NCI-H1105 treated with DMSO at 0.1 percent for 48 hours (cell line): ENCODE measurements around the gene MYO3B.

Source experiments
- DNase-seq: peaks from one replicate; lab custom pipeline; 2025; lab: John Stamatoyannopoulos, UW

MYO3B gene

GRCh38 chr2:170306293-170306873 is 128.4 kb downstream of the MYO3B start:
- DNase-seq = no peak

- DNase-seq = no peak
Measured at GRCh38 chr2:170307052-170307451, 129.1 kb downstream of the MYO3B start.

- DNase-seq = no peak
Measured at GRCh38 chr2:170307555-170308351, 129.8 kb downstream of the MYO3B start.

GRCh38 chr2:170310876-170311502 is 133.0 kb downstream of the MYO3B start:
- no peak for DNase-seq

- peak; percentile 81 for DNase-seq
Measured at GRCh38 chr2:170313347-170313991, 135.5 kb downstream of the MYO3B start.

GRCh38 chr2:170313992-170314348 is 136.0 kb downstream of the MYO3B start:
- no peak for DNase-seq

GRCh38 chr2:170314744-170315447 is 136.9 kb downstream of the MYO3B start:
- DNase-seq = no peak

GRCh38 chr2:170320948-170321347 is 143.0 kb downstream of the MYO3B start:
- no peak for DNase-seq

- no peak for DNase-seq
Measured at GRCh38 chr2:170321526-170321925, 143.6 kb downstream of the MYO3B start.

GRCh38 chr2:170322140-170322766 is 144.3 kb downstream of the MYO3B start:
- DNase-seq = no peak

- no peak for DNase-seq
Measured at GRCh38 chr2:170323743-170324142, 145.8 kb downstream of the MYO3B start.

GRCh38 chr2:170324640-170325046 is 146.7 kb downstream of the MYO3B start:
- DNase-seq = peak; percentile 55

- DNase-seq = no peak
Measured at GRCh38 chr2:170330881-170331280, 152.9 kb downstream of the MYO3B start.

- peak; percentile 27 for DNase-seq
Measured at GRCh38 chr2:170332676-170333402, 154.9 kb downstream of the MYO3B start.

- no peak for DNase-seq
Measured at GRCh38 chr2:170335351-170335750, 157.4 kb downstream of the MYO3B start.

GRCh38 chr2:170336408-170336807 is 158.5 kb downstream of the MYO3B start:
- DNase-seq = no peak

- no peak for DNase-seq
Measured at GRCh38 chr2:170336916-170337315, 159.0 kb downstream of the MYO3B start.

- no peak for DNase-seq
Measured at GRCh38 chr2:170339322-170339721, 161.4 kb downstream of the MYO3B start.

GRCh38 chr2:170339750-170340692 is 162.1 kb downstream of the MYO3B start:
- no peak for DNase-seq

GRCh38 chr2:170340693-170341068 is 162.7 kb downstream of the MYO3B start:
- DNase-seq = no peak
